Keratinocyte (primary cell): ENCODE measurements around the gene PXDC1. TPM values are rescaled to one million over a fixed set of nuclear protein-coding genes. Genes with fewer than 3 reads are reported as not detected.

Experiments used
- DNase-seq: peaks from one replicate; pipeline ENCODE4 v3.0.0-alpha.2; 2011; ENCODE audit warnings: low read depth, missing footprints, low spot score
- FAIRE-seq: peaks from 2 replicates; lab custom pipeline; 2011; peaks lifted over from hg19 to GRCh38; lab: Jason Lieb, UNC
- H2AFZ ChIP-seq: 2 replicates; pipeline ENCODE4 v1.6.0; 2012; ENCODE audit warnings: low read length, control low read depth, inconsistent platforms; ENCODE audit not compliant: control insufficient read depth
- H3K27ac ChIP-seq: 2 replicates; pipeline ENCODE4 v1.5.1; 2011; ENCODE audit warnings: low read length; ENCODE audit not compliant: control insufficient read depth, insufficient read depth
- H3K27me3 ChIP-seq: 3 replicates; pipeline ENCODE4 v1.6.0; 2011; ENCODE audit warnings: low read length; ENCODE audit not compliant: control insufficient read depth, insufficient read depth; ENCODE audit errors: extremely low read depth
- H3K36me3 ChIP-seq, 2 experiments: 2 replicates in 1 of 2; 3 replicates in 1 of 2; pipeline ENCODE4 v1.5.1; 2011; ENCODE audit warnings: low read length in 2 of 2, mild to moderate bottlenecking in 1 of 2; ENCODE audit not compliant: control insufficient read depth in 2 of 2, insufficient read depth in 2 of 2; ENCODE audit errors: extremely low read depth in 1 of 2
- H3K4me1 ChIP-seq: 3 replicates; pipeline ENCODE4 v1.5.1; 2011; ENCODE audit warnings: low read length; ENCODE audit not compliant: control insufficient read depth, insufficient read depth; ENCODE audit errors: extremely low read depth
- H3K4me2 ChIP-seq: 3 replicates; pipeline ENCODE4 v1.6.0; 2011; ENCODE audit warnings: low read depth, low read length; ENCODE audit not compliant: control insufficient read depth, insufficient read depth; ENCODE audit errors: extremely low read depth
- H3K4me3 ChIP-seq, 3 experiments: fragments of 200-600 bp in 1 of 3; sonication (generic) in 1 of 3; 2 replicates in 2 of 3; 3 replicates in 1 of 3; pipeline ENCODE4 v1.5.1; 2011 to 2016; ENCODE audit warnings: low read length in 3 of 3, mild to moderate bottlenecking in 3 of 3, control low read depth in 2 of 3, inconsistent platforms in 1 of 3, low read depth in 1 of 3, mixed read lengths in 1 of 3, mixed run types in 1 of 3, moderate library complexity in 1 of 3; ENCODE audit not compliant: control insufficient read depth in 2 of 3, insufficient read depth in 2 of 3; ENCODE audit errors: extremely low read depth in 1 of 3
- H3K79me2 ChIP-seq: 2 replicates; pipeline ENCODE4 v1.6.0; 2012; ENCODE audit warnings: low read length; ENCODE audit not compliant: control insufficient read depth, insufficient read depth
- H3K9ac ChIP-seq: 3 replicates; pipeline ENCODE4 v1.6.0; 2011; ENCODE audit warnings: low read length; ENCODE audit not compliant: control insufficient read depth, insufficient read depth; ENCODE audit errors: extremely low read depth
- H3K9me1 ChIP-seq: 3 replicates; pipeline ENCODE4 v1.6.0; 2011; ENCODE audit warnings: low read length; ENCODE audit not compliant: control insufficient read depth, insufficient read depth; ENCODE audit errors: extremely low read depth
- H3K9me3 ChIP-seq: 2 replicates; pipeline ENCODE4 v1.5.1; 2012; ENCODE audit warnings: low read depth, low read length; ENCODE audit not compliant: control insufficient read depth
- H4K20me1 ChIP-seq: 3 replicates; pipeline ENCODE4 v1.6.0; 2011; ENCODE audit warnings: low read length; ENCODE audit not compliant: control insufficient read depth, insufficient read depth; ENCODE audit errors: extremely low read depth
- EZH2 ChIP-seq: IDR thresholded peaks from one replicate; pipeline ENCODE4 v1.6.1; 2012; ENCODE audit warnings: inconsistent platforms, mild to moderate bottlenecking, low read length, moderate library complexity
- dilution Hi-C: fragments of 300-500 bp; cut with MboI; formaldehyde crosslinking; loops from one replicate; pipeline ENCODE4 v1.7.0; 2020; ENCODE audit warnings: low sequenced_read_pairs; ENCODE audit not compliant: extremely low pct_ligation_motif_present
- polyA plus RNA-seq, 5 experiments: library from polyadenylated mRNA; depleted of rRNA in 3 of 5; stranded (reverse) in 3 of 5; stranded (forward) in 1 of 5; unstranded in 1 of 5; fragments of >200 nt; gene quantifications; 1 replicate in 1 of 5; 2 replicates in 3 of 5; 3 replicates in 1 of 5; pipeline versions ENCODE4 v1.2.1 to v1.2.3, GENCODE V29; 2011 to 2012; ENCODE audit warnings: missing spikeins in 2 of 5, low read depth in 1 of 5, low replicate concordance in 1 of 5
- TF ChIP-seq, protein P1 (sequence below), 3 experiments: IDR thresholded peaks in 1 of 3; conservative IDR thresholded peaks in 1 of 3; optimal IDR thresholded peaks in 1 of 3; 2 replicates in 2 of 3; 3 replicates in 1 of 3; pipeline versions ENCODE3 to v1.5.1; 2011; ENCODE audit warnings: low read length in 3 of 3, mild to moderate bottlenecking in 3 of 3, moderate library complexity in 2 of 3, control low read depth in 1 of 3, inconsistent platforms in 1 of 3; ENCODE audit not compliant: insufficient read depth in 2 of 3; ENCODE audit errors: extremely low read depth in 1 of 3

PXDC1 gene
- polyA plus RNA-seq, 1 donor (not counting 4 experiments of a cell fraction or from before 2014, with no cell fraction given) = 17.1 TPM

DNA sequence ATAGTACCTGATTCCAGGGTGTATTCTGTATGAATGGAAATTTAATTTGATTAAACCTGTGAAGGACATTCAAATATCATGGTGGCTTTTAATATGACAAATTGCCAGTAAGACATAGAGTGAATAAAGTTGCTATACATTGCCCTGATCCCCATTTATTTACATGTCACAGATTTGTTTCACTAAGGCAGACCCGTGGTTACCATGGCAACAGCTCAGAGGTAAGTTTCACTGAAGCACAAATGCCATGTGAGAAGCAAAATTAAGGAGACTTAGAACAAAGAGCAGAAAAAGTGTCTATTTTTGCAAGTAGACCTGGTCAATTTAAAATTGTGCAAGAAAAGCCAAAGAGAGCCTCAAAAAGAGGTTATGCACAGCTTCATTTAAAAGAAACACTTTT lies 63.7 kb downstream of the PXDC1 start:
- no peak for DNase-seq
- H3K27ac ChIP-seq = no peak overlapping the region
- H3K4me3 ChIP-seq = no peak overlapping the region
- dilution Hi-C loops = no loop called here
- FAIRE-seq = no peak
- no peaks in the 10 kb centered on the region for H3K36me3 ChIP-seq
- no peaks in the 10 kb centered on the region for H3K27me3 ChIP-seq
- no peak overlapping the region for H2AFZ ChIP-seq
- TF ChIP-seq EZH2 = no peak
- TF ChIP-seq, protein P1, sequence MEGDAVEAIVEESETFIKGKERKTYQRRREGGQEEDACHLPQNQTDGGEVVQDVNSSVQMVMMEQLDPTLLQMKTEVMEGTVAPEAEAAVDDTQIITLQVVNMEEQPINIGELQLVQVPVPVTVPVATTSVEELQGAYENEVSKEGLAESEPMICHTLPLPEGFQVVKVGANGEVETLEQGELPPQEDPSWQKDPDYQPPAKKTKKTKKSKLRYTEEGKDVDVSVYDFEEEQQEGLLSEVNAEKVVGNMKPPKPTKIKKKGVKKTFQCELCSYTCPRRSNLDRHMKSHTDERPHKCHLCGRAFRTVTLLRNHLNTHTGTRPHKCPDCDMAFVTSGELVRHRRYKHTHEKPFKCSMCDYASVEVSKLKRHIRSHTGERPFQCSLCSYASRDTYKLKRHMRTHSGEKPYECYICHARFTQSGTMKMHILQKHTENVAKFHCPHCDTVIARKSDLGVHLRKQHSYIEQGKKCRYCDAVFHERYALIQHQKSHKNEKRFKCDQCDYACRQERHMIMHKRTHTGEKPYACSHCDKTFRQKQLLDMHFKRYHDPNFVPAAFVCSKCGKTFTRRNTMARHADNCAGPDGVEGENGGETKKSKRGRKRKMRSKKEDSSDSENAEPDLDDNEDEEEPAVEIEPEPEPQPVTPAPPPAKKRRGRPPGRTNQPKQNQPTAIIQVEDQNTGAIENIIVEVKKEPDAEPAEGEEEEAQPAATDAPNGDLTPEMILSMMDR (optimal IDR thresholded peaks at IDR 0.05 in 1 of 3, IDR thresholded peaks at IDR 0.05 in 1 of 3, conservative IDR thresholded peaks at IDR 0.05 in 1 of 3; ENCODE audit: extremely low read depth in 1 of 3, insufficient read depth in 2 of 3, low read length in 3 of 3) = no peak
- no peaks in the 10 kb centered on the region for H3K9me3 ChIP-seq
- no peak overlapping the region for H3K4me2 ChIP-seq
- H3K4me1 ChIP-seq = no peaks in the 10 kb centered on the region
- no peak overlapping the region for H3K9ac ChIP-seq
- no peaks in the 10 kb centered on the region for H3K79me2 ChIP-seq
- H4K20me1 ChIP-seq = no peaks in the 10 kb centered on the region
- H3K9me1 ChIP-seq = no peaks in the 10 kb centered on the region

DNA sequence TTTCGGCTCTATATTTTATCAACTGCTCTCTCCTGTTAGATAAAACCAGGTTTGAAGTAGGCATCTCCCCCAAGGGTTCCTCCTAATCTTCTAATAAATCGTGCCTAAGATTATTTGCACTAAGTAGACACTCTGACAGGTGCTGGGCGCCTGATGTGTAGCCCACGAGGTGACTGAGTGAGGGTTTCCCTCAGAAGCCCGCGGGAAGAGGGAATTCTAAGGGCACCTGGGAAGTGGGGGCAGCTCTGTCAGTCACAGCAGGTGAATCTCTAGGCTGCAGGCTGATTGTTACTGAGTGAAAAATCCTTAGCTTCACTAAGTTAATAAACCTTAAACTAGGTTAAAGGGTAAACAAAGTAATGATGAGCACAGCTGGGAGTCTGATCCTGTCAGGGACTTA lies 68.2 kb downstream of the PXDC1 start:
- Histone ChIP-seq H3K36me3 (no peaks in the 10 kb centered on the region), H3K79me2 (no peaks in the 10 kb centered on the region), H3K4me3 (no peak overlapping the region), H3K9me3 (no peaks in the 10 kb centered on the region), H4K20me1 (no peaks in the 10 kb centered on the region), H3K27me3 (peaks cover 13% of the 10 kb centered on the region), H3K9me1 (no peaks in the 10 kb centered on the region), H3K9ac (no peak overlapping the region), H3K4me1 (no peaks in the 10 kb centered on the region), H3K27ac (no peak overlapping the region), H2AFZ (no peak overlapping the region), H3K4me2 (no peak overlapping the region)
- DNase-seq = no peak
- FAIRE-seq = no peak
- dilution Hi-C loops = no loop called here
- TF ChIP-seq, protein P1 (optimal IDR thresholded peaks at IDR 0.05 in 1 of 3, IDR thresholded peaks at IDR 0.05 in 1 of 3, conservative IDR thresholded peaks at IDR 0.05 in 1 of 3; ENCODE audit: extremely low read depth in 1 of 3, insufficient read depth in 2 of 3, low read length in 3 of 3) = no peak
